BE2C (cell line): ENCODE data around the gene DPYSL4.

Source experiments
- DNase-seq: peaks from one replicate; pipeline ENCODE4 v3.0.0-alpha.2; 2020
- H3K27me3 ChIP-seq: fragments of 250-450 bp; sonication (Bioruptor Pico); 2 replicates; pipeline ENCODE4 v1.5.1; 2020; ENCODE audit warnings: mild to moderate bottlenecking
- H3K36me3 ChIP-seq: fragments of 250-450 bp; sonication (Bioruptor Pico); 2 replicates; pipeline ENCODE4 v1.5.1; 2020; ENCODE audit warnings: mild to moderate bottlenecking
- H3K4me1 ChIP-seq: fragments of 250-450 bp; sonication (Bioruptor Pico); 2 replicates; pipeline ENCODE4 v1.5.1; 2020
- H3K4me3 ChIP-seq: 2 replicates; pipeline ENCODE4 v1.5.1; 2011; ENCODE audit warnings: low read depth, low read length
- H3K9me3 ChIP-seq: fragments of 250-450 bp; sonication (Bioruptor Pico); 2 replicates; pipeline ENCODE4 v1.5.1; 2020
- CTCF ChIP-seq: IDR thresholded peaks from 2 replicates; pipeline ENCODE4 v1.5.1; 2012; ENCODE audit warnings: mild to moderate bottlenecking, low read depth, low read length

Gene DPYSL4

GRCh38 chr10:132232981-132233380 is 46.2 kb downstream of the DPYSL4 start:
- no peak for DNase-seq
- Histone ChIP-seq H3K4me1 (no peaks in the 10 kb centered on the region), H3K36me3 (no peaks in the 10 kb centered on the region), H3K4me3 (no peak overlapping the region), H3K9me3 (no peaks in the 10 kb centered on the region), H3K27me3 (no peaks in the 10 kb centered on the region)
- no peak for TF ChIP-seq CTCF

GRCh38 chr10:132233501-132234085 is 46.8 kb downstream of the DPYSL4 start:
- H3K27me3 ChIP-seq: no peaks in the 10 kb centered on the region
- H3K9me3 ChIP-seq: no peaks in the 10 kb centered on the region
- DNase-seq: no peak
- no peaks in the 10 kb centered on the region for H3K36me3 ChIP-seq
- no peaks in the 10 kb centered on the region for H3K4me1 ChIP-seq
- no peak overlapping the region for H3K4me3 ChIP-seq
- TF ChIP-seq CTCF: no peak

- no peaks in the 10 kb centered on the region for H3K36me3 ChIP-seq
- DNase-seq: no peak
- no peaks in the 10 kb centered on the region for H3K27me3 ChIP-seq
- no peak overlapping the region for H3K4me3 ChIP-seq
- no peaks in the 10 kb centered on the region; the same call in 1 of the 2 replicates for H3K4me1 ChIP-seq
- no peaks in the 10 kb centered on the region for H3K9me3 ChIP-seq
- no peak for TF ChIP-seq CTCF
Observed at GRCh38 chr10:132234860-132235259, 48.1 kb downstream of the DPYSL4 start.

- DNase-seq: no peak
- Histone ChIP-seq H3K36me3 (no peaks in the 10 kb centered on the region), H3K4me1 (no peaks in the 10 kb centered on the region; the same call in 1 of the 2 replicates), H3K9me3 (no peaks in the 10 kb centered on the region), H3K4me3 (no peak overlapping the region), H3K27me3 (no peaks in the 10 kb centered on the region)
- TF ChIP-seq CTCF: no peak
Observed at GRCh38 chr10:132236161-132236560, 49.4 kb downstream of the DPYSL4 start.

- no peaks in the 10 kb centered on the region for H3K36me3 ChIP-seq
- H3K9me3 ChIP-seq: no peaks in the 10 kb centered on the region
- no peak overlapping the region for H3K4me3 ChIP-seq
- H3K4me1 ChIP-seq: no peaks in the 10 kb centered on the region; the same call in 1 of the 2 replicates
- no peak for TF ChIP-seq CTCF
- DNase-seq: no peak
- H3K27me3 ChIP-seq: no peaks in the 10 kb centered on the region
Observed at GRCh38 chr10:132236881-132237280, 50.1 kb downstream of the DPYSL4 start.

GRCh38 chr10:132237396-132237795 is 50.6 kb downstream of the DPYSL4 start:
- H3K36me3 ChIP-seq: no peaks in the 10 kb centered on the region
- no peak overlapping the region for H3K4me3 ChIP-seq
- DNase-seq: no peak
- no peaks in the 10 kb centered on the region for H3K27me3 ChIP-seq
- TF ChIP-seq CTCF: no peak
- no peaks in the 10 kb centered on the region for H3K9me3 ChIP-seq
- H3K4me1 ChIP-seq: no peaks in the 10 kb centered on the region; the same call in 1 of the 2 replicates
